IPS-15b (cell line): ENCODE measurements around the gene ZNF468.
A peak's percentile ranks its signal among the peaks of the same experiment; 100 is the strongest.
"Not testable (repeated sequence)": the region's sequence is repeated elsewhere in the genome, so short reads cannot be mapped to it uniquely, and the experiment has no call there.

ENCODE experiments used
- H3K27me3 ChIP-seq: one replicate; pipeline ENCODE4 v1.6.1; 2013; ENCODE audit warnings: low read length; ENCODE audit not compliant: control insufficient read depth, insufficient read depth
- H3K36me3 ChIP-seq: one replicate; pipeline ENCODE4 v1.6.1; 2013; ENCODE audit warnings: low read length; ENCODE audit not compliant: control insufficient read depth, insufficient read depth
- H3K4me1 ChIP-seq: one replicate; pipeline ENCODE4 v1.6.1; 2013; ENCODE audit warnings: mild to moderate bottlenecking, low read length; ENCODE audit not compliant: control insufficient read depth, insufficient read depth
- H3K4me3 ChIP-seq: one replicate; pipeline ENCODE4 v1.5.1; 2013; ENCODE audit warnings: low read depth, low read length
- H3K9ac ChIP-seq: one replicate; pipeline ENCODE4 v1.6.1; 2013; ENCODE audit warnings: low read depth, mild to moderate bottlenecking, low read length
- H3K9me3 ChIP-seq: one replicate; pipeline ENCODE4 v1.6.1; 2013; ENCODE audit warnings: mild to moderate bottlenecking, low read length; ENCODE audit not compliant: control insufficient read depth, insufficient read depth

Gene ZNF468

DNA sequence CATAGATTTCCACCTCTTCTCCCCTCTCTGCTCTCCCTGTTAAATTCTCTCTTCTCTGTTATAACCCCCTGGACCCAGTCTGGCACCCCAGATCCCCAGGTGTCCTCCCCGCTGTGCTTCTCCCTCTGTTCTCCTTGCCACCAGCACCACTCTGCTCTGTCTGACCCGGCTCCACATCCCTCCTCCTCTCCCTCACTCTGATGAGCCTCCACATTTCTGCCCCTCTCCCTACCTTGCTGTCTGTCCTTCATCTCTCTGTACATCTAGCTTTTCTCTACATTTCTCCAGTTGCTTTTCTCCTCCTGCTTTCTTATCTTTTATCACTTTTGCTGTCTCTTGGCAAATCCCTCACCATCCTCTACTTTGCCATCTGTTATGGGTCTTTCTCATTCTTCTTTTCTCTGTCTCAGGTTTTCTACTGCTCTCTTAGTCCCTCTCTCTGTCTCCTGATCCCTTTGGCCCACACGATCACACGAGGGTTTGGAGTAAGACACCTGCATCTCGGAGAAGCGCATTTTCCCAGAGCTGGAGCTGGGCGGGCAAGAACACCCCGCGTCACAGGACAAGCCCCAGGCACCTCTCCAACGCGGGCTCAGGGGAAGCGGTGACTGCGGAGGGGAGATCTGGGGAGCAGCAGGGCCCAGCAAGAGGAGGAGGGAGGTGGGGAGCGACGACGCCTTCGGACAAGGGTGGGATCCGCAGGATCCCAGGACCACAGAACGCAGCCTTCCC lies 36.8 kb downstream of the ZNF468 start:
- H3K4me1 ChIP-seq, H3K9me3 ChIP-seq, H3K36me3 ChIP-seq, H3K9ac ChIP-seq, H3K27me3 ChIP-seq: not testable (repeated sequence)
- H3K4me3 ChIP-seq, result peak overlapping the region; percentile 76

DNA sequence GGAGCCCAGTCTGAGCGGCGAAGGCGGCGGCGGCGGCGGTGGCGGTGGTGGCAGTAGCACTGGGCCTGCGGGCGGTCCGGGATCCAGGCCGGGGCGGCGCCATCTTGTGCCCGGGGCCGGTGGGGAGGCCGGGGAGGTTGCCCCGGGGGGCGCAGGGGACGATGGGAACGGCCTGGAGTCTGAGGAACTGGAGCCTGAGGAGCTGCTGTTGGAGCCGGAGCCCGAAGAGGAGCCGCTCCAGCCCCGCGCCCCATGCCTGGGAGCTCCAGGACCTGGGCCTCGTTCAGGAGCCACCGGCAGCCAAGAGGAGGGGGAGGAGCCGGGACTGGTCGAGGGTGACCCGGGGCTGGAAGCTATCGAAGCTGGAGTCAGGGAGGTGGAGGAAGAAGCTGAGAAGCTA lies 47.6 kb downstream of the ZNF468 start:
- Histone ChIP-seq H3K36me3 (peaks cover 11% of the 10 kb centered on the region), H3K27me3 (no peaks in the 10 kb centered on the region), H3K4me1 (no peaks in the 10 kb centered on the region), H3K4me3 (no peak overlapping the region), H3K9ac (no peak overlapping the region), H3K9me3 (no peaks in the 10 kb centered on the region)

DNA sequence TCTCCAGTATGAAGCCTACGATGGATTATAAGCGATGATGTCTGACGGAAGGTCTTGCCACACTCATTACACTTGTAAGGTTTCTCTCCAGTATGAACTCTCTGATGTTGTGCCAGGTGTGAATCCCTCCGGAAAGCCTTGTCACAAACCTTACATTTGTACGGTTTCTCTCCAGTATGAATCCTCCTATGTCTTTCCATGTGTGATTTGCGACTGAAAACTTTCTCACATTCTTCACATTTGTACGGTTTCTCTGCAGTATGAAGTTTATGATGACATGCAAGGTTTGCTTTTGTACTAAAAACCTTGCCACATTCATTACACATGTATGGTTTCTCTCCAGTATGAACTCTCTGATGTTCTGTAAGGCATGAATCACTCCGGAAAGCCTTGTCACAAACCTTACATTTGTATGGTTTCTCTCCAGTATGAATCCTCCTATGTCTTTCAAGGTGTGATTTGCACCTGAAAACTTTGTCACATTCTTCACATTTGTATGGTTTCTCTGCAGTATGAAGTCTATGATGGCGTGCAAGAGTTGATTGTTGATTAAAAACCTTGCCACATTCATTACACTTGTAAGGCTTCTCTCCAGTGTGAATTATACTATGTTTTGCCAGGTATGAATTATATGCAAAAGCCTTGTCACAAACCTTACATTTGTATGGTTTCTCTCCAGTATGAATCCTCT lies 57.3 kb downstream of the ZNF468 start:
- H3K9me3 ChIP-seq, result peaks cover 25% of the 10 kb centered on the region

DNA sequence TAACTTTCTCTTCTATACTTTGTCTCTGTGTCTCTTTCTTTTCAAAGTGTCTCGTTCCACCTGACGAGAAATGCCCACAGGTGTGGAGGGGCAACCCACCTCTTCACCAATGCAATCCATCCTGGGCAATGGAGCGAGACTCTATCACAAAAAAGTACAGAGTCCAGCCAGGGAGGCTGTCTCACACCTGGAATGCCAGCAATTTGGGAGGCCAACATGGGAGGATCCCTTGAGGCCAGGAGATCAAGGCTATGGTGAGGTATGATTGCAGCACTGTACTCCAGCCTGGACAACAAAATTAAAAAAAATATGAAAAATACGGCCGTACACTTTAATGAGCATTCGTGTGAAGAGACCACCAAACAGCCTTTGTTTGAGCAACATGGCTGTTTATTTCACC lies 68.0 kb downstream of the ZNF468 start:
- Histone ChIP-seq H3K36me3 (no peaks in the 10 kb centered on the region), H3K9me3 (no peaks in the 10 kb centered on the region), H3K27me3 (no peaks in the 10 kb centered on the region)

More for the DNA sequence above, 57.3 kb downstream of the ZNF468 start:
- not testable (repeated sequence) for H3K4me3 ChIP-seq, H3K9ac ChIP-seq, H3K4me1 ChIP-seq, H3K27me3 ChIP-seq
- peaks cover 32% of the 10 kb centered on the region for H3K36me3 ChIP-seq

More for the DNA sequence above, 68.0 kb downstream of the ZNF468 start:
- H3K9ac ChIP-seq, result no peak overlapping the region
- H3K4me3 ChIP-seq, result no peak overlapping the region
- no peaks in the 10 kb centered on the region for H3K4me1 ChIP-seq
